Activated naive CD4-positive, alpha-beta T cell treated with anti-CD3 and anti-CD28 coated beads for 36 hours (primary cell): Measurements from ENCODE around the gene SLC38A10. TPM values are rescaled to one million over a fixed set of nuclear protein-coding genes. Genes with fewer than 3 reads are reported as not detected.
A peak's percentile ranks its signal among the peaks of the same experiment; 100 is the strongest.

Experiments used
- CTCF ChIA-PET: fragments of 350-600 bp; sonication (Branson Sonifier 250); formaldehyde crosslinking; loops from one replicate; lab custom pipeline; 2021; ENCODE audit warnings: antibody characterized with exemption; lab: Charles Lee
- DNase-seq: peaks from one replicate; pipeline ENCODE4 v3.0.0-alpha.2; 2020
- H3K27ac Mint-ChIP-seq: one replicate; pipeline ENCODE4 v1.8.0; 2021; ENCODE audit warnings: mild to moderate bottlenecking, mixed read lengths
- H3K27me3 Mint-ChIP-seq: one replicate; pipeline ENCODE4 v1.8.0; 2021; ENCODE audit warnings: low read depth, mixed read lengths
- H3K36me3 Mint-ChIP-seq: one replicate; pipeline ENCODE4 v1.8.0; 2021; ENCODE audit warnings: low read depth, mixed read lengths
- H3K4me1 Mint-ChIP-seq: one replicate; pipeline ENCODE4 v1.8.0; 2021; ENCODE audit warnings: low read depth, mixed read lengths
- H3K4me3 Mint-ChIP-seq: one replicate; pipeline ENCODE4 v1.8.0; 2021; ENCODE audit warnings: mild to moderate bottlenecking, moderate library complexity, mixed read lengths
- H3K9me3 Mint-ChIP-seq: one replicate; pipeline ENCODE4 v1.8.0; 2021; ENCODE audit warnings: mixed read lengths
- intact Hi-C: fragments of 100-400 bp; cut with micrococcal nuclease; formaldehyde crosslinking; loops from one replicate; pipeline ENCODE4 v1.15.1; 2023
- total RNA-seq, 2 experiments: library from RNA; stranded (reverse); gene quantifications; one replicate each; pipeline ENCODE4 v1.2.3, GENCODE V29; 2021

The SLC38A10 gene
- total RNA-seq, 2 experiments from 2014 or later, result 29.1 to 31.9 TPM

DNA sequence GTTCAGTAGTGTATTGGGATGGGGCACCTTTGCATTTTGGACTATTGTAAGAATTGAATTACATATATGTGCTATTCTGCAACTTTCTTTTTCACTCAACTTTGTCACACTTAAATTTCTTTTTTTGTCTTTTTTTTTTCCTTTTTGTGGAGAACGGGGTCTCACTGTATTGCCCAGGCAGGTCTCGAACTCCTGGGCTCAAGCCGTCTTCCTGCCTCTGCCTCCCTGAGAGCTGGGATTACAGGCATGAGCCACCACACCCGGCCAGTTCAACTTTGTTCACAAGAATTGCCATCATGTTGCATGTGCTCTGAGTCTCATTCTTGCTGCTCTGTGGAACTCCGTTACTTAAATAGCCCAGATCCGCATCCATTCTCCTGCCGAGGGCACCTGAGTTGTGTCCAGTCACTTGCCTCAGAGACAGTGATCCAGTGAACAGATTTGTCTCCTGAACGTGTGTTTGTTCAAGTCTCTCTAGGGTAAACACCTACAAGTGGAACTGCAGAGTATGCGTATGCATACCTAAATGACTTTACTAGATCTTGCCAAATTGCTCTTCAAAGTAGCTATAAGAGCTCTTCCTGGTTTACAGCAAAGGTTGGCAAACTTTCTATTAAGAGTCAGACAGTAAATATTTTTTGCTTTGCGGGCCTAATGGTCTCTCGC is 3.4 kb upstream of the SLC38A10 start:
- H3K36me3 Mint-ChIP-seq, result peaks cover 2% of the 10 kb centered on the region
- no peak overlapping the region for H3K27ac Mint-ChIP-seq
- CTCF ChIA-PET, result interaction anchor here (0.6 to 1.1 kb wide), 2 partner anchors 13 to 186 kb away, joined by 3 read pairs; no protein-coding TSS in a partner anchor
- H3K27me3 Mint-ChIP-seq, result no peaks in the 10 kb centered on the region
- DNase-seq, result no peak
- H3K4me3 Mint-ChIP-seq, result no peak overlapping the region
- H3K9me3 Mint-ChIP-seq, result no peaks in the 10 kb centered on the region
- H3K4me1 Mint-ChIP-seq, result peaks cover 19% of the 10 kb centered on the region
- intact Hi-C loops, result loop anchor here (5.0 to 10.0 kb wide), 2 partner anchors 94 to 216 kb away; partner anchors contain the start of gene ACTG1

DNA sequence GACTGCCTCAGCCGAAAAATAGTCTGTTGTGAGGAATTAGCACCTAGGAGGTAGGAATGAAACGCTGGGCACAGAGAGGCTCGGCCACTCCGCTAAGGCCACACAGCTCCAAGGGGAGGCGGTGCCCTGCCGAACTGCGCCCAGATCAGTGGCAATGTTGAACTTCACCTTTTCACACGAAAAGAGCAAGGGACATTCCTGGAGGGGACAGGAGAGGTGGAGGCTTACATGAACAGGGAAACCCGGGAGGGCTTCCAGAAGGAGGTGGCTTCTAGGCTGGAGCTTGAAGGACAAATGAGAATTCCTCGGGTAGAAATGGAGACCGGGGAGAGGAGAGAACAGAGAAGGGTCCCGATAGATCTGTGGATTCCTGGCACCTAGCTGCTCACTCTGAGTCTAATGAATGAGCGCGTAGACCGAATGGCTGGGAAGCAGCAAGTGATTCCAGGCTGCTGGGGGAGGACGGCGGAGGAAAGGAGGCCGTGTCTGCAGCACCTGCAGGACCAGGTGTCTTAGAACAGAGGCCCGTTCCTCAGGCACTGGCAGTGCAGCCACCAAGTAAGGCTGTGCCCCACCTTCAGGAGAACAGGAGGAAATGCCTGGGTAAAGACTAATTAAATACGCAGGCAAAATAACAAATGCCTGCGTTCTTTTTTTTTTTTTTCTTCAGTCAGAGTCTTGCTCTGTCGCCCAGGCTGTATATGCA is 722 bp upstream of the SLC38A10 start:
- CTCF ChIA-PET, result interaction anchor here (0.7 to 0.9 kb wide), 2 partner anchors 189 to 1310 kb away, joined by 3 to 7 read pairs; no protein-coding TSS in a partner anchor
- intact Hi-C loops, result loop anchor here (1.0 to 10.0 kb wide), 7 partner anchors 11 to 257 kb away; partner anchors contain the start of genes ACTG1, FAAP100, NDUFAF8 and TEPSIN
- H3K4me1 Mint-ChIP-seq, result peaks cover 35% of the 10 kb centered on the region
- H3K9me3 Mint-ChIP-seq, result no peaks in the 10 kb centered on the region
- peak overlapping the region; percentile 92 for H3K4me3 Mint-ChIP-seq
- DNase-seq, result peak; percentile 67
- no peaks in the 10 kb centered on the region for H3K27me3 Mint-ChIP-seq
- H3K36me3 Mint-ChIP-seq, result peaks cover 2% of the 10 kb centered on the region
- H3K27ac Mint-ChIP-seq, result peak overlapping the region; percentile 91

DNA sequence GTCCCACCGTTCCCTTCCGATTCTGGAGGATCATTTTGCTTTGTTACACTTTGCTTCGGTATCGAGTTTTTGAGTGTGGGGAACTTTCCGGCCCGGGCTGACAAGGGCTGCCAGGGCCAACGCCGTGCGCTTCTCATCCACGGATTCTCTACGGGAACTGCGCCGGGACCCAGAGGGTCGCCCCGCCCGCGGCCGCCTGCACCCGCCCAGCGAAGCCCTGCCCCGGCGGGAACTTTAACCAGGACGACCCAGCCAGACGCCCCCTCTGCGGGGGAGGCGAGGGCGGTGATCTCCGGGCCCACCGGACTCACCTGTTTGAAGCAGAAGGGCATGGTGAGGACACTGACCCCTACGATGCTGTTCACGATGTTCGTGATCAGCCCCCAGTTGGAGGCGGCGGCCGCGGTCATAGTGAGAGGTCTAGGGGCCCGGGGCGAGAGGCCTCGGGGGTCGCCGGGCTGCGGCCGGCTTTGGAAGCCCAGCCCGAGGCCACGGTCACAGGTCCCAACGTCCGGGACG is 536 bp downstream of the SLC38A10 start:
- Mint-ChIP-seq H3K4me3 (peak overlapping the region; percentile 82), H3K36me3 (peaks cover 4% of the 10 kb centered on the region), H3K9me3 (no peaks in the 10 kb centered on the region), H3K4me1 (peaks cover 40% of the 10 kb centered on the region), H3K27me3 (no peaks in the 10 kb centered on the region), H3K27ac (peak overlapping the region; percentile 72)
- intact Hi-C loops, result loop anchor here (1.0 to 10.0 kb wide), 5 partner anchors 9 to 220 kb away; partner anchors contain the start of genes ACTG1, NDUFAF8 and TEPSIN
- CTCF ChIA-PET, result interaction anchor here (0.9 kb wide), 1 partner anchor 190 kb away, joined by 7 read pairs; no protein-coding TSS in a partner anchor
- peak; percentile 30 for DNase-seq

DNA sequence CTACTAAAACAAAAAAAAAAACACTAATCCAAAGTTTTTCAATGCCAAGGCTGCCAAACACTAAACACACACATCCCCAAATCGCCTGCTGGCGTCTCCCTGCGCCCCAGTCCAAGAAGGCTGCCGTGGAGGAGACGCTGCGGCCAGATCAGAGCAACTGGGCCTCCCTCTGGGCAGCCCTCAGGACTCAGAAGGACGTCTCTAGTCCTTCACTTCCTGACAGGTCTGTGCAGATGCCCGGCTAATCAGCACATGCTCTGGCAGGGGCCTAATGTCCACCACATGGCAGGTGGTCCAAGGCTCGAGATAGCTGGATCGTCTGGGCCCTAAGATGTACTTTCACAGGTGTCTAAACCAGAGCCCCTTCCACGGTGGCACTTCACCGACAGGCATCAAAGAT is 2.7 kb downstream of the SLC38A10 start:
- Mint-ChIP-seq H3K4me3 (no peak overlapping the region), H3K4me1 (peaks cover 45% of the 10 kb centered on the region), H3K9me3 (no peaks in the 10 kb centered on the region), H3K27ac (peak overlapping the region; percentile 66), H3K36me3 (peaks cover 4% of the 10 kb centered on the region), H3K27me3 (no peaks in the 10 kb centered on the region)
- intact Hi-C loops, result loop anchor here (10.0 kb wide), 1 partner anchor 222 kb away; the partner anchor contains the start of gene ACTG1
- DNase-seq, result no peak
- CTCF ChIA-PET, result interaction anchor here (0.5 to 4.3 kb wide), 13 partner anchors 10 to 824 kb away, joined by 3 to 27 read pairs (median 3); partner anchors contain the start of gene BAHCC1

DNA sequence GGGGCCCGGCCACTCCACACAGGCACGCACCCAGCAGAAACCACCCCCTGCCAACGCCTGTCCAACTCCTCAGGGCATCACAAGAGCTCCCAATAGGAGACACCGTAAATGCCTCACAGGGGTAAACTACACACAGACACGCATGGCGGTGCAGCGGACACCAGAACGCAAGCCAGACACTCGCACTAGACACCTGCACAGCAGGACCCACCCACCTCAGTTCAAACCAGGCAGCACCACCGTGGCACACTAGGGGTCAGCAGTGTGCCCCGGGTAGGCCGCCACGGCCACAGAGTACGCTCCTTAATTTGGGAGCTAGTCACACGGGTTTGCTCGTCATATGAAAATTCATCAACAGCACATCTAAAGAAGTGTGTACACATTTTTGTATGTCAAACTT is 3.4 kb downstream of the SLC38A10 start:
- Mint-ChIP-seq H3K36me3 (peaks cover 4% of the 10 kb centered on the region), H3K9me3 (no peaks in the 10 kb centered on the region), H3K4me1 (peaks cover 45% of the 10 kb centered on the region), H3K27me3 (no peaks in the 10 kb centered on the region), H3K4me3 (no peak overlapping the region), H3K27ac (no peak overlapping the region)
- peak; percentile 82 for DNase-seq
- intact Hi-C loops, result loop anchor here (1.0 to 10.0 kb wide), 2 partner anchors 193 to 223 kb away; partner anchors contain the start of gene ACTG1
- CTCF ChIA-PET, result interaction anchor here (0.5 to 4.3 kb wide), 16 partner anchors 11 to 825 kb away, joined by 3 to 27 read pairs (median 3); partner anchors contain the start of gene BAHCC1

DNA sequence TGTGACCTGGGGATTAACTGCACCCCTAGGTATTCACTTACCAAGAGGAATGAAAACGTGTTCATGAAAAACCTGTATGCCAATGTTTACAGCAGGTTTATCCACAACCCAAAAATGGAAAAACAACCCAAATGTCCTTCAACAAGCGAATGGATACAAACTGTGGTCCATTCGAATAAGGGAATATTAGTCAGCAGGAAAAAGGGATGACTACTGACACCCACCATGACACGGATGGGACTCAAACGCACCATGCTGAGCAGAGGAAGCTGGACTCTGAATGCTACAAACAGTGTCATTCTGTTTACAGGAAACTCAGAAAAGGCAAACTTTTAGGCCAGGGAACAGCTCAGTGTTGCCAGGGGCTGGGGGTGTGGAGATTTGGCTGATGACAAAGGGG is 4.9 kb downstream of the SLC38A10 start:
- peaks cover 51% of the 10 kb centered on the region for H3K4me1 Mint-ChIP-seq
- H3K36me3 Mint-ChIP-seq, result peaks cover 4% of the 10 kb centered on the region
- H3K27ac Mint-ChIP-seq, result no peak overlapping the region
- CTCF ChIA-PET, result interaction anchor here (4.3 kb wide), 1 partner anchor 195 kb away, joined by 27 read pairs; no protein-coding TSS in a partner anchor
- DNase-seq, result no peak
- H3K9me3 Mint-ChIP-seq, result no peaks in the 10 kb centered on the region
- no peak overlapping the region for H3K4me3 Mint-ChIP-seq
- intact Hi-C loops, result loop anchor here (10.0 kb wide), 1 partner anchor 225 kb away; the partner anchor contains the start of gene ACTG1
- no peaks in the 10 kb centered on the region for H3K27me3 Mint-ChIP-seq

DNA sequence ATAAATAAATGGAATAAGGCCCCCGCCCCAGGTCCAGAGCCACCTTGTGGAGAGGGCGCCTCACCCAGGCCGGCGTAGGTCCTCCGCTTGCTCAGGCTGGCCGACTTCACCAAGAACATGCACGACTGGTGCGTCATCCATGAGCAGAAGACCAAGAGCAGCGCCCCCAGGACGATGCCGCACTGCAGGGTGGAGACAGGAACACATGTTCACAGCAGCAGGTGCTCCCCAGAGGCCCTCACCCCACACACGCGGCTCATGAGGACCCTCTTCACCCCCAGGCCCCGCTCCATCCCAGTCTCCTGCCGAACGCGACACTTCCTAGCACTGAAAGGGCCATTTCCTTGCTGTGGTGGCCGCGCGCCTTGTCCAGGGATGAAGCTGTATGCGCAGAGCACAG is 5.5 kb downstream of the SLC38A10 start:
- H3K27ac Mint-ChIP-seq, result no peak overlapping the region
- H3K9me3 Mint-ChIP-seq, result no peaks in the 10 kb centered on the region
- no peak overlapping the region for H3K4me3 Mint-ChIP-seq
- peaks cover 6% of the 10 kb centered on the region for H3K36me3 Mint-ChIP-seq
- CTCF ChIA-PET, result no interaction called here
- no peak for DNase-seq
- intact Hi-C loops, result loop anchor here (10.0 kb wide), 1 partner anchor 225 kb away; the partner anchor contains the start of gene ACTG1
- no peaks in the 10 kb centered on the region for H3K27me3 Mint-ChIP-seq
- peaks cover 56% of the 10 kb centered on the region for H3K4me1 Mint-ChIP-seq

DNA sequence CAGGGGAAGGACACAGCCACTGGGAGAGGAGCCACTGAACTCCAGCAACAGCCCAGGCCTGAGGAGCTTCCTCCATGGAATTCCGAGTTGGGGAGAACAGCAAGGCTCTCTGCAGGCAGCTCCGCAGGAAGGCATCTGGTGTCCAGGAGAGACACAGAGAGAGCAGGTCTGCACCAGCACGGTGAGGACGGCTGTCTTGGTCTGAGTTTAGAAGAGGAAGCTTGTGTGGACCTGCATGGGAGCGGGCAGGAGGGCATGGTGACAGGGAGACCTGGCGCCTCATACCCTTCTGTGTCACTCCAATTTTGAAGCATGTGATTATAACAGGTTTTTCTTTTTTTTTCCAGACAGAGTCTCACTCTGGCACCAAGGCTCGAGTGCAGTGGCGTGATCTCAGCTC is 6.4 kb downstream of the SLC38A10 start:
- H3K4me3 Mint-ChIP-seq, result no peak overlapping the region
- peaks cover 4% of the 10 kb centered on the region for H3K36me3 Mint-ChIP-seq
- H3K9me3 Mint-ChIP-seq, result no peaks in the 10 kb centered on the region
- no peaks in the 10 kb centered on the region for H3K27me3 Mint-ChIP-seq
- no peak for DNase-seq
- CTCF ChIA-PET, result interaction anchor here (1.3 kb wide), 1 partner anchor 196 kb away, joined by 4 read pairs; no protein-coding TSS in a partner anchor
- no peak overlapping the region for H3K27ac Mint-ChIP-seq
- intact Hi-C loops, result no loop called here
- H3K4me1 Mint-ChIP-seq, result peaks cover 52% of the 10 kb centered on the region

DNA sequence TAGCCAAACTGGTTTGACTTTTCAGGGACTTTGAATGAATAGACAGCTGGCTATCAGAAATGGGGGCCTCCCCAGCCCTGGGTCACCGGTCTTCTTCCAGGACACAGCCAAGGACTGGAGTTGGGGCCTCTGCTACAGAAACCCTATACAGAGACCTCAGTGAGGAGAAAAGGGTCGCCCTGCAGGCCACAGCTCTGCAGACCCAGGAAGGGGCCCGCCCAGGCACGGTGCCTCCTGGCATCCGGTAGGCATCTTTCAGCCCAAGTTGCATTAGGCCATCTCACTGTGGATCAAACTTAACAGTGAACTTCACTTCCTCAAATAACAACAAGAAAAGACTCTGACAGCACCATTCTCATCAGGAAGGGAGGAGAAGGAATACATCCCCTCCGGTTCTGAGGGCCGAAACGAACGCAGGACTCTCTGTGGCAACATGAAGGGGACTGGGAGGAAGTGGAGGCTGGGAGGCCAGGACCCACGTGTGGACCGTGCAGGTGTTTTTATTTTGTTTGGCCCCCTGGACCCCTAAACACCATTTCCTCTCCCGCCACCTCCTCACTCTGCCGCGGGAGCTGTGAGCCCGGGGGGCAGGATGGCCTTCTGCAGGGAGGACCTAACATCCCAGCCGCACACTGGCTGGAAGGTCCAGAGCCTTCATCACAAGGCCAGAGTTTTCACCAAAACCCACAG is 7.2 kb downstream of the SLC38A10 start:
- no peak overlapping the region for H3K4me3 Mint-ChIP-seq
- peaks cover 4% of the 10 kb centered on the region for H3K36me3 Mint-ChIP-seq
- no peaks in the 10 kb centered on the region for H3K27me3 Mint-ChIP-seq
- intact Hi-C loops, result no loop called here
- peaks cover 44% of the 10 kb centered on the region for H3K4me1 Mint-ChIP-seq
- CTCF ChIA-PET, result interaction anchor here (1.3 to 3.1 kb wide), 2 partner anchors 197 kb away, joined by 4 to 15 read pairs; no protein-coding TSS in a partner anchor
- H3K27ac Mint-ChIP-seq, result peak overlapping the region; percentile 71
- no peaks in the 10 kb centered on the region for H3K9me3 Mint-ChIP-seq
- DNase-seq, result no peak

DNA sequence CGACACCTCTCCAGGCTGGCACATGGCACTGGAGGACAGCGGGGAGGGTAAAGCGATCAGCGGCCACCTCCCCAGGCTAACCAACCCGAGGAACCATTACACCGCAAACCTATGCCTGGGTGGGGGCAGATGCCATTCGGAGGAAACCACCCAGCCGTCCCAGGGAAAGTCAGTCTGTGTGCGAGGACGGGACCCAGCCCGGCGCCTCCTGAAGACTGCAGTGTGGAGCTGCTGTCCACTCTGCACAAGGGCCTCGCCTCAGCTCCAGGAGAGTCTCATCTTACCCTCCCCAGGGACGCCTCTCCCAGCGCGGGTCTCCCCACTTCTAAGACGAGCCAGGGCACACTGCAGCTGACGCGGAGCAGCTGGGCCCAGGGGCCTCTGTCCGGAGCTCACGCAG is 8.0 kb downstream of the SLC38A10 start:
- CTCF ChIA-PET, result interaction anchor here (3.1 kb wide), 1 partner anchor 197 kb away, joined by 15 read pairs; no protein-coding TSS in a partner anchor
- Mint-ChIP-seq H3K27me3 (no peaks in the 10 kb centered on the region), H3K4me3 (no peak overlapping the region), H3K9me3 (no peaks in the 10 kb centered on the region), H3K4me1 (peaks cover 40% of the 10 kb centered on the region), H3K27ac (peak overlapping the region; percentile 71), H3K36me3 (peaks cover 4% of the 10 kb centered on the region)
- DNase-seq, result no peak
- intact Hi-C loops, result no loop called here

DNA sequence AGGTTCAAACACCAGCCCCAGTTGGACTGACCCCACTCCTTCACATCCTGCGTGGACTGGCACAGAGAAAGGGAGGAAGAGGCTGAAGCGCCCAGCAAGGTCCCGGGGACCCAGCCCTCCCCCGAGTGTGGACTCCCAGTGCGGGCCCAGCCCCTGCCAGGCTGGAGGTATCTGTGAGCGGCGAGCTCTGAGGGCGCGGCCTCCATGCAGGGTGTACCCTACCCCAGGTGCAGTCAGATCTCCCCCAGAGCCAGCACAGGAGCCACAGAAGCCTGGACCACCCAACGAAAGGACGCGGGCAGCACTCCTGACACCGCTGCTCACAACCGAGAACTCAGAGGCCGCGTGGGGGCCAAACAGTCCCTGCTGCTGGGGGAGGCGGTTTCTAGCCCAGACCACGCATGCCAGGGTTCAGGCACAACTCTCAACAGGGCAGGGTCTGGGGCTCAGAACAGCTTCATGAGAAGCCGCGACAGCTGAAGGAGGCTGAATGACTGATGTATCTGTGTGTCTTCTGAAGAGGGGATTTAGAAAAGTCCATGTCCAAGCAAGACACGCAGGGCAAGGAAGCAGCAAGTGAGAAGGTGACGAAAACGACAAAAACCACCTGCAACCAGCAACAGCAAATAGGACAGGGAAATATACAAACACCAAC is 8.5 kb downstream of the SLC38A10 start:
- no peak overlapping the region for H3K4me3 Mint-ChIP-seq
- no peak for DNase-seq
- H3K27ac Mint-ChIP-seq, result peak overlapping the region; percentile 87
- H3K27me3 Mint-ChIP-seq, result no peaks in the 10 kb centered on the region
- no peaks in the 10 kb centered on the region for H3K9me3 Mint-ChIP-seq
- intact Hi-C loops, result no loop called here
- peaks cover 4% of the 10 kb centered on the region for H3K36me3 Mint-ChIP-seq
- CTCF ChIA-PET, result interaction anchor here (3.1 kb wide), 1 partner anchor 198 kb away, joined by 15 read pairs; no protein-coding TSS in a partner anchor
- H3K4me1 Mint-ChIP-seq, result peaks cover 38% of the 10 kb centered on the region
